HepG2 (cell line): ENCODE measurements around the gene CCDC136.

ENCODE experiments used
- CTCF ChIP-seq: sonication (generic); formaldehyde crosslinking; IDR thresholded peaks from 2 replicates; pipeline ENCODE4 v1.5.0; 2020; ENCODE audit warnings: mild to moderate bottlenecking, missing genetic modification reagents, moderate library complexity
- EZH2 ChIP-seq: conservative IDR thresholded peaks from 2 replicates; pipeline ENCODE4 v1.6.1; 2012; ENCODE audit warnings: mild to moderate bottlenecking, low read depth, low read length, moderate library complexity
- MXI1 ChIP-seq: IDR thresholded peaks from 3 replicates; pipeline ENCODE4 v1.6.1; 2012; ENCODE audit warnings: low read depth, low read length, inconsistent platforms, borderline replicate concordance
- REL ChIP-seq: sonication (generic); formaldehyde crosslinking; conservative IDR thresholded peaks from 2 replicates; pipeline ENCODE4 v1.8.0; 2022; ENCODE audit warnings: mild to moderate bottlenecking, missing genetic modification reagents, moderate library complexity
- THAP7 ChIP-seq: sonication (generic); formaldehyde crosslinking; IDR thresholded peaks from 2 replicates; pipeline ENCODE4 v1.8.1; 2023; ENCODE audit warnings: mild to moderate bottlenecking, missing genetic modification reagents
- ZNF280B ChIP-seq: sonication (generic); formaldehyde crosslinking; IDR thresholded peaks from 2 replicates; pipeline ENCODE4 v1.5.0; 2020; ENCODE audit warnings: missing genetic modification reagents, mild to moderate bottlenecking, borderline replicate concordance
- ZNF746 ChIP-seq: sonication (generic); formaldehyde crosslinking; IDR thresholded peaks from 2 replicates; pipeline ENCODE4 v1.8.0; 2022; ENCODE audit warnings: mild to moderate bottlenecking, missing genetic modification reagents
- TF ChIP-seq, protein P1 (sequence below): IDR thresholded peaks from 2 replicates; pipeline ENCODE4 v1.6.1; 2018; ENCODE audit warnings: missing genetic modification reagents

DNA sequence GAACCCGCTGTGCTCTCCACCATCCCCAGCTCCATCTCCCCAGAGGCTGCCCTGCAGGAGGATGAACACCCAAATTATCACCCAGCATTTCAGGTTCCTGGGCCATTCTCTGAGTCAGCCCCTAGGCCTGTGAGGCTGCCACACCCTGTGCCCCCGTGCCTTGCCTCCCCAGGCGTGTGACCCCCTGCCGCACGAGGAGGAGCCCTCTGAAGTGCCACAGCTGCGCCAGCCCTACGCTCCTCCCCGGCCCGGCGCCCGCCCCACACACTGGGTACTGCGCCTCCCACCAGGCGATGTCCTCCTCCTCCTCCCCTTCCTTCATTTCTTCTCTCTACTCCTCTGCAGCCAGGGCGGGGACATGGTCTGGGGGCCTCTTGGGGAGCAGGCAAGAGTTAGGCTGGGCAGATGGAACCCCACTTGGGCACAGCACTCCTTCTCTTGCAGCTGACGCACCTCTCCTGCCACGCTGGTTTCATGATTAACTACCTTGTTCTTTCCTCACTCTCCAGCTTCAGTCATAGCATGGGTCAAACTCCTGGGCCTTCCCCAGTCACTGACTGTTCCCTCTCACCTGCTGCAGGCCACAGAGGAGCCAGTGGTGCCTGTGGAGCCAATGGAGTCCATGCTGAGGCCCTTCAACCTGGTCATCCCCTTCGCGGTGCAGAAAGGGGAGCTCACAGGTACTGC lies 58.2 kb downstream of the CCDC136 start:
- TF ChIP-seq ZNF746 (CRISPR knock-in tag) (no peak), THAP7 (CRISPR knock-in tag) (no peak), CTCF (CRISPR knock-in tag) (no peak), REL (CRISPR knock-in tag) (no peak), MXI1 (no peak), EZH2 (no peak), ZNF280B (no peak)
- TF ChIP-seq, protein P1, sequence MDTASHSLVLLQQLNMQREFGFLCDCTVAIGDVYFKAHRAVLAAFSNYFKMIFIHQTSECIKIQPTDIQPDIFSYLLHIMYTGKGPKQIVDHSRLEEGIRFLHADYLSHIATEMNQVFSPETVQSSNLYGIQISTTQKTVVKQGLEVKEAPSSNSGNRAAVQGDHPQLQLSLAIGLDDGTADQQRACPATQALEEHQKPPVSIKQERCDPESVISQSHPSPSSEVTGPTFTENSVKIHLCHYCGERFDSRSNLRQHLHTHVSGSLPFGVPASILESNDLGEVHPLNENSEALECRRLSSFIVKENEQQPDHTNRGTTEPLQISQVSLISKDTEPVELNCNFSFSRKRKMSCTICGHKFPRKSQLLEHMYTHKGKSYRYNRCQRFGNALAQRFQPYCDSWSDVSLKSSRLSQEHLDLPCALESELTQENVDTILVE (CRISPR knock-in tag): no peak
